Cerebellar cortex (tissue), 1 donor: ENCODE results near the gene AOPEP.

Experiments
- DNase-seq: peaks from one replicate; pipeline ENCODE4 v3.0.0-alpha.2; 2015; ENCODE audit warnings: low spot score

AOPEP gene

GRCh38 chr9:95036676-95037075 is 310.2 kb downstream of the AOPEP start:
- no peak for DNase-seq

DNA sequence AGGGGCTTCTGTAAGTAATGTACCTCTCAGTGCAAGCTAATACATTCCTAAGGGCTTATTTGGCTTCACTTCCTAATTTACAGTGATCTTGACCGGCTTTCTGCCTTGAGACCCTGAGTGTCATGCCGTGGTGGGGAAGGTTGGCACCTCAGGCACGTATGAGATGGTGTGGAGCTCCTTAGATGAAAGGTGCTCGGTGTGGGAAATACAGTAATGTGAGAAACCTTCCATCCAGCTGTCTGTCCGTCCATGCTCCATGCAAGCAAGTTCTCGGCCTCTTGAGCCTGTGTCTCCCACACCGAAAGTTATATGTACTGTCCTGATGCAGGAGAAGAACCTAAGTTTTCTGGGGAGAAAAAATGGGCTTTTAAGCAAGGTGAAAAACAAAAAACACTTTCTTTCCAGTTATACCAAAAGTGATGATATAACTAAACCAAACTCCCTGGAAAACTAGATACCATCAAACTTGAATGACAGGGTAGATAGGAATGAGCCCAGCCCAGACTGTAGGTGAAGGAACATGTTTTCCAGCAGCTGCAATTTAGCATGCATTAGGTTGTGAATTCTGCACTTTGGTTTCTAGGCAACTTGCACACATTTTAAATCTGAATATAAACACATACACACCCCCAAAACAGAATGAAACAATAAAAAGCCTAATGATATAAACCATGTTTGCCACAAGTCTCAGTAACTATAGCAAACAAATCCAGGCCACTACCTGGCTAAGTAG is 311.5 kb downstream of the AOPEP start:
- no peak for DNase-seq

DNA sequence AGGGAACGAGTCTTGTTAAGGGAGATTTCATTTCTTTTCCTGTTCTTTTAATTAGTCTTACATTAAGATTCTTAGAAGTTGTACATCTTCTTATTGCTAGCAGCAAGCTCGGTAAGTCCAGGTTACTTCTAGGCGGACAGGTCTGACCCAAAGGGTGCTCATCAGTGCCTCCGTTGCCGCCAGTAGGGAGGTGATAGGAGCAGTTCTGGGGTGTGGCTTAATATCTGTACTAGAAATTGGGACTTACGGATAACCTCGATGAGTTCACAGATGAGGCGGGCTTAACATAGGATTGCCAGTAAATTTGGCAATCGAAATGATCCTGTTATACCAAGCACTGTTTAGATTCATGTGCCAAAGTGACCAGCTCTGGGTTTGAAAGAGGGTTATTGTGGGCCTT is 312.2 kb downstream of the AOPEP start:
- DNase-seq = no peak

DNA sequence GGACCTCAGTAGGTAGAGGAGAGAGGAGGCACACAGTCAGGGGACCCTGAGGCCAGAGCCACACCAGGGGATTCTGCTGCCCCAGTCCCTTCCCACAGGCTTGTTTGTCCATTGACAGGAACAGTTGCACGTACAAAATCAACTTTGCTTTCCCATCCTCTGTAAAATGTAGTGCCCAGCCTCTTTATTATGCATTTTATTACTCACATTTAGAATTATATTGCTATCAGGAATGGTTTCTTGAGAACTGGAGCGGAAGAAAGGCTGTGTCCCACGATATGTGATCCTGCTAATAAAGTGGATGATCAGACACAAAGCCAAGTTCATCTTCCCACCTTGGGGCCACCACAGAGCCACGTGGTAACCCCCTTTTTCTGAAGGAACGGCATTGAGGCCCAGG is 313.6 kb downstream of the AOPEP start:
- no peak for DNase-seq

GRCh38 chr9:95043826-95044225 is 317.3 kb downstream of the AOPEP start:
- no peak for DNase-seq

DNA sequence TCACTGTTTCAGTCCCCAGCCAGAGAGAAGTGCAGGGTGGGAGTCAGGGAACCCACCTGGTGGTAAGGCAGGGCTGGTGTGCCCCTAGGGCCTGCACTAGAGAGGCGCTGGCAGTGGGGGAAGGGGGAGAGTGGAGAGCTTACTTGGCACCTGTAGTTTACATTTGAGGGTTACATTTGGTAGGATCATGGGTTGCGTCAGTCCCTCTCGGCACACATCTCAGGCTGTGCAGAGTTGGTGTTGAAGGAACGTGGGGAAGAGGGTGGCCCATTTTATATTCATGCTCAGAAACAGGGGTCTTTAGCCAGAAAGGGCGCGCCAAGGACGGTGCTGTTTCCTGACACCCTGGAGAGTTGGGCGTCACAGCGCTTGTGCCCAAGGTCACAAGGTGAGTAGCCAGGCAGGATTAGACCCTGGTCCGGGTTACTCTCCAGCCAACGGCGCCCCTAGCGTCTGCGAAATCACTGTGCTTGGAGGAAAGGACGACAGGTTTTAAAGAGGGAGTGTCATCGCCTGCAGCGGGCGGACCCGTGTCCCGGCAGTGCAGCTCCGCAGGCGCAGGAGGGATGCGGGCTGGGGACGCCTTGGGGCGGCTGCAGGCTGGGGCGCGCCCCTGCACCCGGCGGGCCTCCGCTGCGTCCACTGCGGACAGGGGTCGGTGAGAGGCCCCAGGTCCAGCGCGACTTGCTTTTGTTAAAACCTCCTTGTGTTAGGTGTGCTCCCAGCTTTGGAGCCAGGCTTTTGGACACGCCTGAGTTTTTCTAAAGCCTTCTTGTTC is 318.4 kb downstream of the AOPEP start:
- no peak for DNase-seq

GRCh38 chr9:95045751-95046150 is 319.3 kb downstream of the AOPEP start:
- DNase-seq = no peak

GRCh38 chr9:95047452-95048224 is 321.1 kb downstream of the AOPEP start:
- DNase-seq = no peak

- peak; percentile 44 for DNase-seq
Measured at GRCh38 chr9:95048225-95049087, 322.0 kb downstream of the AOPEP start.

- no peak for DNase-seq
Measured at GRCh38 chr9:95049761-95050160, 323.3 kb downstream of the AOPEP start.

- no peak for DNase-seq
Measured at GRCh38 chr9:95053611-95054570, 327.4 kb downstream of the AOPEP start.

- DNase-seq = no peak
Measured at GRCh38 chr9:95055334-95055850, 328.9 kb downstream of the AOPEP start.

GRCh38 chr9:95055851-95056551 is 329.5 kb downstream of the AOPEP start:
- no peak for DNase-seq

DNA sequence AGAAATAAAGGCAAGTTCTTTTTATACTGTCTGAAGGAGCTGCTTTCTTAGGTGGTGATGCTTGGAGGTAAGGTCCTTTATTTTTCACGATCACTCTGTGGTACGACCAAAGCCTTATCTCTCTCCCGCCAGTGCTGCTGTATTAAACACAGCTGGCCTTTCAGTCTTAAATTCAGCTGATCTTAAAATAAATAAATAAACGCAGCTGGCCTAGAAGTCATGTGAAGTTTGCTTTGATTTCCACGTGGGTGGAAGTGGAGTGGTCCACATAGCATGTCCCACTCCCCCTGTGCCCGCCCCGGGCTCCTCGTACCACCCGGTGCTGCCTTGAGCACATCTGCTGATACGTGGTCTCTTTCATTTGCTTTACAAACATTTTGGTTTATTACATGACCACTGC is 330.6 kb downstream of the AOPEP start:
- DNase-seq = no peak

- DNase-seq = no peak
Measured at GRCh38 chr9:95058121-95058785, 331.8 kb downstream of the AOPEP start.

DNA sequence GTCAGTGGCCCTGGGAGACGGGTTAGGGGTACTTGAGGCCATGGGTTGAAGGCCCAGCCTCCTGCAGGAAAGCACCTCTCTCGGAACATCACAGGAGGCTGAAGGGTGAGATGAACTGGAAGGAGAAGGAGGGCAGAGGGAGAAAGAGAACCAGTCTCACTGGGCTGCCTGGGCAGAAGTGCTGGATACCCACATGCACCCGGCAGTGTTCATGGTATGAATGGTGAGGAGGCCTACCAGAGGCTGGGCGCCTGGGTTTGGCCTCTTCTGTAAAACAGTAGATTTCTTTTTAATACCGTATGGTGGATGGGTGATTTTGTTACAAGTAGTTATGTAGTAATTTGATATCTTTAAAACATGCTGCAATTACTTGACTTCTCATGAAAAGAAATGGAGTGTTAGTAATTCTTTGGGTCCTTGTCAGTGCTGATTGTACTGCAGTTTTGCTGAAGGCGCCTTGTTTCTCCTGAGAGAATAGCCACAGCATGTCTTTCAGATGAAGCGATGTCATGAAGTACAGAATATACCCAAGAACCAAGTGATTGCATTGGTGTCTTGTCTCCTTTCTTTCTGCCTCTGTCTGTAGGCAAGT is 332.4 kb downstream of the AOPEP start:
- no peak for DNase-seq

- no peak for DNase-seq
Measured at GRCh38 chr9:95060234-95060633, 333.7 kb downstream of the AOPEP start.

GRCh38 chr9:95060916-95061315 is 334.4 kb downstream of the AOPEP start:
- DNase-seq = no peak
